ENCODE results near the gene PPARGC1A. TPM values are rescaled to one million over a fixed set of nuclear protein-coding genes. Genes with fewer than 3 reads are reported as not detected.
A peak's percentile ranks its signal among the peaks of the same experiment; 100 is the strongest.

Gene PPARGC1A
- total and polyA plus RNA-seq, 2 of the 13 experiments (the other 11 are each of a cell fraction or from before 2014, with no cell fraction given), result 20.7 to 37.3 TPM

GRCh38 chr4:23889814-23890341, at the start of gene PPARGC1A (continued):
- TF ChIP-seq ZNF687 (CRISPR knock-in tag; IDR thresholded peaks at IDR 0.05) (peak; percentile 73), HOXA3 (CRISPR knock-in tag; IDR thresholded peaks at IDR 0.05) (peak; percentile 60), HNF1A (IDR thresholded peaks at IDR 0.05; ENCODE audit: low read depth) (no peak), HNF1A (CRISPR knock-in tag; IDR thresholded peaks at IDR 0.05; ENCODE audit: borderline replicate concordance) (no peak), ZNF772 (CRISPR knock-in tag; IDR thresholded peaks at IDR 0.05) (peak; percentile 61; the same call in 1 of the 2 replicates), CREB1 (IDR thresholded peaks at IDR 0.05) (peak; percentile 99), CREB1 (CRISPR knock-in tag; IDR thresholded peaks at IDR 0.05) (peak; percentile 90), PBX2 (CRISPR knock-in tag; IDR thresholded peaks at IDR 0.05) (peak; percentile 87), POLR2AphosphoS5 (IDR thresholded peaks at IDR 0.05; ENCODE audit: low read depth, low read length) (peak; percentile 91), ZNF609 (CRISPR knock-in tag; IDR thresholded peaks at IDR 0.05; ENCODE audit: borderline replicate concordance) (peak; percentile 43; the same call in 1 of the 2 replicates), ARID2 (CRISPR knock-in tag; IDR thresholded peaks at IDR 0.05; ENCODE audit: borderline replicate concordance) (0 out of 2 replicates have a peak, but pooled peaks have one; percentile 23), ZNF761 (CRISPR knock-in tag; conservative IDR thresholded peaks at IDR 0.05) (0 out of 2 replicates have a peak, but pooled peaks have one; percentile 41), POLR2G (IDR thresholded peaks at IDR 0.05; ENCODE audit: low read depth, low read length) (peak; percentile 86), MAZ (IDR thresholded peaks at IDR 0.05; ENCODE audit: borderline replicate concordance, low read depth, low read length) (no peak), MAZ (CRISPR knock-in tag; IDR thresholded peaks at IDR 0.05; ENCODE audit: low read depth) (peak; percentile 25; the same call in 1 of the 2 replicates), ZNF451 (CRISPR knock-in tag; IDR thresholded peaks at IDR 0.05) (no peak)

Data from HepG2 (cell line).